Measurements from ENCODE around the gene PEA15.

Gene PEA15

GRCh38 chr1:160205242-160206035 lies at the start of gene PEA15:
PEA15 (plus strand) TSS chr1:160205384; CDS start chr1:160211545, 6,161 bp downstream.
- DNase-seq (ENCODE audit: low read depth in 2 of 3, low spot score in 2 of 3), result peak; percentile 39 to 50 (median 50)

GRCh38 chr1:160156361-160156760 lies 48.8 kb upstream of the PEA15 start:
- no peak for DNase-seq (ENCODE audit: low read depth in 2 of 3, low spot score in 2 of 3)

GRCh38 chr1:160157174-160157573 lies 48.0 kb upstream of the PEA15 start:
- no peak for DNase-seq (ENCODE audit: low read depth in 2 of 3, low spot score in 2 of 3)

GRCh38 chr1:160158031-160158430 lies 47.2 kb upstream of the PEA15 start:
- DNase-seq (ENCODE audit: low read depth in 2 of 3, low spot score in 2 of 3), result no peak

GRCh38 chr1:160158534-160158933 lies 46.6 kb upstream of the PEA15 start:
- no peak for DNase-seq (ENCODE audit: low read depth in 2 of 3, low spot score in 2 of 3)

- DNase-seq (ENCODE audit: low read depth in 2 of 3, low spot score in 2 of 3), result no peak
Observed at GRCh38 chr1:160159846-160160245, 45.3 kb upstream of the PEA15 start.

GRCh38 chr1:160161965-160162705 lies 43.0 kb upstream of the PEA15 start:
- no peak for DNase-seq (ENCODE audit: low read depth in 2 of 3, low spot score in 2 of 3)

GRCh38 chr1:160162931-160163330 lies 42.3 kb upstream of the PEA15 start:
- DNase-seq (ENCODE audit: low read depth in 2 of 3, low spot score in 2 of 3), result no peak

- DNase-seq (ENCODE audit: low read depth in 2 of 3, low spot score in 2 of 3), result no peak
Observed at GRCh38 chr1:160163615-160164014, 41.6 kb upstream of the PEA15 start.

GRCh38 chr1:160164121-160164520 lies 41.1 kb upstream of the PEA15 start:
- no peak for DNase-seq (ENCODE audit: low read depth in 2 of 3, low spot score in 2 of 3)

- DNase-seq (ENCODE audit: low read depth in 2 of 3, low spot score in 2 of 3), result no peak
Observed at GRCh38 chr1:160166166-160166868, 38.9 kb upstream of the PEA15 start.

- no peak for DNase-seq (ENCODE audit: low read depth in 2 of 3, low spot score in 2 of 3)
Observed at GRCh38 chr1:160167056-160167455, 38.1 kb upstream of the PEA15 start.

GRCh38 chr1:160167580-160167979 lies 37.6 kb upstream of the PEA15 start:
- DNase-seq (ENCODE audit: low read depth in 2 of 3, low spot score in 2 of 3), result no peak

GRCh38 chr1:160168016-160168415 lies 37.2 kb upstream of the PEA15 start:
- DNase-seq (ENCODE audit: low read depth in 2 of 3, low spot score in 2 of 3), result no peak

- no peak for DNase-seq (ENCODE audit: low read depth in 2 of 3, low spot score in 2 of 3)
Observed at GRCh38 chr1:160168609-160169369, 36.4 kb upstream of the PEA15 start.

- DNase-seq (ENCODE audit: low read depth in 2 of 3, low spot score in 2 of 3), result peak in 1 of 3 experiments; percentile 19
Observed at GRCh38 chr1:160169553-160170399, 35.4 kb upstream of the PEA15 start.

- DNase-seq (ENCODE audit: low read depth in 2 of 3, low spot score in 2 of 3), result no peak
Observed at GRCh38 chr1:160171354-160171753, 33.8 kb upstream of the PEA15 start.

- DNase-seq (ENCODE audit: low read depth in 2 of 3, low spot score in 2 of 3), result no peak
Observed at GRCh38 chr1:160171980-160172379, 33.2 kb upstream of the PEA15 start.

- no peak for DNase-seq (ENCODE audit: low read depth in 2 of 3, low spot score in 2 of 3)
Observed at GRCh38 chr1:160177231-160177630, 28.0 kb upstream of the PEA15 start.

GRCh38 chr1:160177667-160178066 lies 27.5 kb upstream of the PEA15 start:
- no peak for DNase-seq (ENCODE audit: low read depth in 2 of 3, low spot score in 2 of 3)

Measured in activated CD8-positive, alpha-beta memory T cell treated with anti-CD3 and anti-CD28 coated beads for 48 hours (primary cell).